Fibroblast of lung (primary cell): Measurements from ENCODE around the gene KIAA1755.

Source experiments
- CTCF ChIP-seq, 2 donors: IDR thresholded peaks in 1 of 2; conservative IDR thresholded peaks in 1 of 2; 1 replicate in 1 of 2; 2 replicates in 1 of 2; pipeline ENCODE4 v1.5.1; 2011 to 2012; ENCODE audit warnings: low read length in 2 of 2, control low read depth in 1 of 2, inconsistent platforms in 1 of 2, low read depth in 1 of 2, mild to moderate bottlenecking in 1 of 2
- EZH2 ChIP-seq: IDR thresholded peaks from 2 replicates; pipeline ENCODE4 v1.5.1; 2012; ENCODE audit warnings: low read length, control low read depth, mild to moderate bottlenecking; ENCODE audit errors: missing control alignments

- TF ChIP-seq CTCF (conservative IDR thresholded peaks at IDR 0.05 in 1 of 2, IDR thresholded peaks at IDR 0.05 in 1 of 2; ENCODE audit: low read depth in 1 of 2, low read length in 2 of 2) (no peak), EZH2 (no peak)
Measured at GRCh38 chr20:38277691-38278090, 17.2 kb upstream of the KIAA1755 start.
